DMS114 treated with DMSO at 0.1 percent for 48 hours (cell line): ENCODE results near the gene MUC4.
"Not testable (repeated sequence)": the region's sequence is repeated elsewhere in the genome, so short reads cannot be mapped to it uniquely, and the experiment has no call there.

Experiments
- DNase-seq: peaks from one replicate; lab custom pipeline; 2025; ENCODE audit not compliant: unreplicated experiment; lab: John Stamatoyannopoulos, UW

MUC4 gene

DNA sequence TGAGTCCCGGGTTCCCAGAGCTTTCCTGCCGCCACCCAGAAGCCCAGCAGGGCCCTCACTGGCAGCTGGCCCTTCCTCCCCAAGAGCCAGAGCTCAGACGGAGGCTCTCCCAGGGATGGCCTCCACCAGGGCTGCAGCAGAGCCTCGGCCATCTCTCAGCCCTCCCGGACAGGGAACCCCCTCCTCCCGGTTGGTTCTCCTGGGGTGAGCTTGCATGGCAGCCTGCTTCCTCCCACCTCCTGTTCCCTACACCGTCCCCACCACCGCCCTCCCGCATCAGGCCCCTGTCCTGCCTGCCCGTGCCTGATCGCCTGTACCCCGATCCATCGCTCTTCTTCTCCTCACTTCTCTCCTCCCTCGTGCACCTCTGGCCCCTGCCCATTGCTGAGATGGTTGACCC, 24.1 kb upstream of the MUC4 start:
- no peak for DNase-seq

GRCh38 chr3:195834675-195835583, 23.2 kb upstream of the MUC4 start:
- no peak for DNase-seq

DNA sequence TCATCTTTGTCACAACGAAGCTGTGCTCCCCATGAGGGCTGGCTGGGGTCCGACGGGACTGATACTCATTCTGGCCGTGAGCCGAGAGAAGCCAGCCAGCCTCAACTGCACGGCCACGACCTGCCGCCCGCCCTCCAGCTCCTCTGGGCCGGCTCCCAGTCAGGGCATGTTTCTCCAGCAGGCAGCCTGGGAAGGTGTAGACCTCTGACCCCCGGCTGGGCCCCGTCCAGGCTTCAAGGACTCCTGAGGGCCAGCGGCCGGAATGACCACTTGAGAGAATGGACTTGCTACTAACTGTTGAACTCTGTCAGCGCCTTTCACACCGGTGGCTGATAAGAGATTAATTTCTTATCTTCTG, 18.1 kb upstream of the MUC4 start:
- no peak for DNase-seq

GRCh38 chr3:195828762-195829161, 17.0 kb upstream of the MUC4 start:
- DNase-seq, result no peak

- no peak for DNase-seq
Measured at GRCh38 chr3:195825857-195826804, 14.4 kb upstream of the MUC4 start.

- no peak for DNase-seq
Measured at GRCh38 chr3:195825191-195825588, 13.5 kb upstream of the MUC4 start.

DNA sequence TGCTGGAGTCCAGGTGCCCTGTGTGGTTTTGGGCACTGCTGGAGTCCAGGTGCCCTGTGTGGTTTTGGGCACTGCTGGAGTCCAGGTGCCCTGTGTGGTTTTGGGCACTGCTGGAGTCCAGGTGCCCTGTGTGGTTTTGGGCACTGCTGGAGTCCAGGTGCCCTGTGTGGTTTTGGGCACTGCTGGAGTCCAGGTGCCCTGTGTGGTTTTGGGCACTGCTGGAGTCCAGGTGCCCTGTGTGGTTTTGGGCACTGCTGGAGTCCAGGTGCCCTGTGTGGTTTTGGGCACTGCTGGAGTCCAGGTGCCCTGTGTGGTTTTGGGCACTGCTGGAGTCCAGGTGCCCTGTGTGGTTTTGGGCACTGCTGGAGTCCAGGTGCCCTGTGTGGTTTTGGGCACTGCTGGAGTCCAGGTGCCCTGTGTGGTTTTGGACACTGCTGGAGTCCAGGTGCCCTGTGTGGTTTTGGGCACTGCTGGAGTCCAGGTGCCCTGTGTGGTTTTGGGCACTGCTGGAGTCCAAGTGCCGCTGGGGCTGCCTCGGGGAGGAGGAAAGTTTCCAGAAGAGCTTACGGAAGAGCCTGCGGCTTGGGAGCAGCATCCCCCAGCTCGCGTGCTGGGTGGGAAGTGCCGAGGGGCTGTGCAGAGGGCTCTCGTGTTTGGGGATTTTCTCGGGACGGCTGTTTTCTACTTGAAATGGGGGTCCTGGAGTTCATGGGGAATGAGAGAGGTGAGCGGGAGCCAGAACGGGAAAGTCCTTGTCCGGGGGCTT, 12.9 kb upstream of the MUC4 start:
- not testable (repeated sequence) for DNase-seq

DNA sequence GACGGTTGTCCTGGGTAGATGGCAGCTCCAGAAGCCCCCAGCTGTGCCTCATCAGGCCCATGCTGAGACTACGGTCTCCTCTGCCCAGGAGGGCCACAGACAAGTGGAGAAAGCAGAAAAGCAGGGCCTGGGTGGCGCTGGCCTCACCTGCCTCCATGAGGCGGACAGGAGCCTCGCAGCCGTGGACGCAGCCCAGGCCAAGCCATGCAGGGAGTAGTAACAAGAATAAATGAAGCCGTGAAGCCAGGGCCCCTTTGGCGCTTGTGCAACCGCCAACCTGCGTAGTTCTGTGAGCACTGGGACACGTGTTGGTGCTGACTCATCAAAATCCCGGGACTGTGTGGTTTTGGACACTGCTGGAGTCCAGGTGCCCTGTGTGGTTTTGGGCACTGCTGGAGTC, 12.3 kb upstream of the MUC4 start:
- no peak for DNase-seq

GRCh38 chr3:195823280-195823679, 11.6 kb upstream of the MUC4 start:
- DNase-seq, result no peak

DNA sequence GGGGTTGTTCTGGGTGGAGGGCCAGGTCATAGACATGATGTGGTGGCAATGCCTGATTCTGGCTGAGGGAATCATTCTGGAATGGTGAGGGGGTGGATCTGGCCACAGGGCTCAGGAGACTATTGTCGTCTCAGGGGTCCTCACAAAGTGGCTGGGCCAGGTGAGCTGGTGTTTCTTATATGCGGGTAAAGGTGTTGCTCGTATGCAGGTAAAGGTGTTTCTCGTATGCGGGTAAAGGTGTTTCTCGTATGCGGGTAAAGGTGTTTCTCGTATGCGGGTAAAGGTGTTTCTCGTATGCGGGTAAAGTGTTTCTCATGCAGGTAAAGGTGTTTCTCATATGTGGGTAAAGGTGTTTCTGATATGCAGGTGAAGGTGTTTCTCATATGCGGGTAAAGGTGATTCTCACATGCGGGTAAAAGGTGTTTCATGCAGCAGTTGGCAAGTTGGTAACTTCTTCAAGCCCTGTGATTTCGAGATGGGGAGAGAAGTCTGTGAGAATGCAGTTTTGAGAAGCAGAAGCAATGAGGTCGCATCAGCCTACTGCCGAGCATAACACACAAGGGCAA, 10.5 kb upstream of the MUC4 start:
- no peak for DNase-seq

DNA sequence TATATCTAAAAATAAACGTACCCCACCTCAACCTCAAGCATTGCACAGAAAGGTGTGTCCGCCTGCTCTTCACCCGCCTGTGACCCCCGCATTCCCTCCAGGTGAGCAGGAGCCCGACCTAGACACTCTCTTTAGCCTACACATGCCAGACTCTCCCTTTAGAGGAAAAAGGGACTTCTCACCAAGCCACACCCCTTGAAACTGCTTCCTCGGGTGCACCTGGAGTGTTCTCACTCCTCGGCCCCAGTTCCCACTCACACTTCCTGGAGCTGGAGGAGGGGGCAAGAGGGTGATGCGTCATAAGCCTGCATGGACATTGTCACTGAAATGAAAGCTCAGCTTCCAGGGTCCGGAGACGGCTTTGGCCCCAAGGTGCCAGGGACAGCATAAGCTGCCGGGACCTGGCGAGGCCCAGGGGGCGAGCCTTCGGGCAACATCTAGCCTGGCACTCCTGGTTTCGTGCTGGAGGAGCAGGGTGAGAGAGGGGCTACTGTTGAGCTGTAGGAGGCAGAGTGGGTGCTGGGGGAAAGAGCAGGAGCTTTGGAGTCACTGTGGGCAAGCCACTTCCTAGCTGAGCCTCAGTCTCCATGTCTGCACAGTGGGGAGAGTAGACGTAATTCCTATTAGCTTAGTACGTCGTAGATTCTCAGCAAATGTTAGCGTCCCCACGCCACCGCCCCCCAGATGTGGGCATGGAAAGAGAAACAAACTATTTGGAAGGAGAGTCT, 9.8 kb upstream of the MUC4 start:
- no peak for DNase-seq

- no peak for DNase-seq
Measured at GRCh38 chr3:195820901-195821300, 9.2 kb upstream of the MUC4 start.

DNA sequence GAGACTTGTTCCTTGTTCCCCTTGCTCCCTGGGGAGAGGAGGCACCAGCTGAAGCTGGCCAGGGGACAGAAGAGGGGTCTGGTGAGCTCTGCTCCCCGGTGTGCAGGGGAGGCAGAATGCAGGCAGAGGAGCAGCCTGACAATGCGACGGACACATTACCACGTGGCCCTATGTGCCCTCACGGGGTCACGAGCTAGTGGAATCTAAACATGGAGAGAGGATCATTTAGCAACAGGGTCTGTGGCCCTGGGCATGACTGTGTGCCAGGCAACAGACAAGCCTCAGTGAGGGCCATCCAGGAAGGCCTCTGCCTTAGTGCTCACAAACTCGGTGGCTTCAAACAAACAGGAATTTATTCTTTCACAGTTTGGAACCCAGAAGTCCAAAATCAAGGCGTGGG, 8.5 kb upstream of the MUC4 start:
- no peak for DNase-seq

DNA sequence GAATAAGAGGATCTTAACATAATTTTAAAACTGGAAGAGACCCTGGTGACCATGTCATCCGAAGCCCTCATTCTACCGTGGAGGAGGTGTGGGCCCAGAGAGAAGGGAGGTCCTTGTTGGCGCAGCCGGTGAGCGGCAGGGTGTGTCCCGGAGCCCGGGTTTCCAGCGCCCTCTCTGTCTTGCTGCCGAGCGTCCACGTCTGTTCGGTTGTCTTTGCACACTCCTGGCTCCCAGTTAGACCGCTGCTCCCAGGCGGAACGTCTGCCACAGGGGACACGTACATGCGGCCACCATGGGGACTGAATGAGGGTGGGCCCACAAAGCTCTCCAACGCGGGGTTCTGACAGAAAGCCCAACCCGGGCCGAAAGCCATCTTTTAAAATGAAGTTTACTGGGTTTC, 6.6 kb upstream of the MUC4 start:
- DNase-seq, result no peak

DNA sequence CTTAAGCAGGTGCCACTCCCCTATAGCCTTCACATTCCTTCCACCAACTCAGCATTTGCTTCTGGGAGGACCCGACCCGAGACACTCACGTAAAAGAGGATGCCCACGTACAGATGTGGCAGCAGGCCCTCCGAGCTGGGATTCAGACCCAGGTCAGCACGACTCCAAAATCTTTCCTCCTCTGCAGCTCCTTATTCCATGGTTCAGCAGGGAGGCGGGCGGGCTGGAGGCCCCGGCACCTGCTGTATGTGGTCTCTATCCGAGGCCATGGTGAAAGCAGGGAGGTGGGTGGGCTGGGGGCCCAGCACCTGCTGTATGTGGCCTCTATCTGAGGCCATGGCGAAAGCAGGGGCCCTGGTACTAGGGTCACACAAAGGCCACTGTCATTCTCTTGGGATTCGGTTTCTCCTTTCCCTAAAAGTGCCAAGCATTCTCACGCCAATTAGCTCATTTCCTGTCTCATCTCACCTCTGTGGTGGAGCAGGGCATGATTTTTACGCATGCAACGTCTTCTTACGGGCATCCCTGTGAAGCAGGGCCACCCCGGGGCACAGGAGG, 5.9 kb upstream of the MUC4 start:
- no peak for DNase-seq

DNA sequence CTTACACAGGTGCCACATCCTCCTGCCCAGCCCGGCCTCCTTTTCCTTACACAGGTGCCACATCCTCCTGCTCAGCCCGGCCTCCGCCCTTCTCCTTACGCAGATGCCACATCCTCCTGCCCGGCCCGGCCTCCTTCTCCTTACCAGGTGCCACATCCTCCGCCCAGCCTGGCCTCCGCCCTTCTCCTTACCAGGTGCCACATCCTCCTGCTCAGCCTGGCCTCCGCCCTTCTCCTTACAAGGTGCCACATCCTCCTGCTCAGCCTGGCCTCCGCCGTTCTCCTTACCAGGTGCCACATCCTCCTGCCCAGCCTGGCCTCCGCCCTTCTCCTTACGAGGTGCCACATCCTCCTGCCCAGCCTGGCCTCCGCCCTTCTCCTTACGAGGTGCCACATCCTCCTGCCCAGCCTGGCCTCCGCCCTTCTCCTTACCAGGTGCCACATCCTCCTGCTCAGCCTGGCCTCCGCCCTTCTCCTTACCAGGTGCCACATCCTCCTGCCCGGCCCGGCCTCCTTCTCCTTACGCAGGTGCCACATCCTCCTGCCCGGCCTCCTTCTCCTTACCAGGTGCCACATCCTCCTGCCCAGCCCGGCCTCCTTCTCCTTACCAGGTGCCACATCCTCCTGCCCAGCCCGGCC, 4.7 kb upstream of the MUC4 start:
- not testable (repeated sequence) for DNase-seq

GRCh38 chr3:195815169-195815771, 3.5 kb upstream of the MUC4 start:
- no peak for DNase-seq

DNA sequence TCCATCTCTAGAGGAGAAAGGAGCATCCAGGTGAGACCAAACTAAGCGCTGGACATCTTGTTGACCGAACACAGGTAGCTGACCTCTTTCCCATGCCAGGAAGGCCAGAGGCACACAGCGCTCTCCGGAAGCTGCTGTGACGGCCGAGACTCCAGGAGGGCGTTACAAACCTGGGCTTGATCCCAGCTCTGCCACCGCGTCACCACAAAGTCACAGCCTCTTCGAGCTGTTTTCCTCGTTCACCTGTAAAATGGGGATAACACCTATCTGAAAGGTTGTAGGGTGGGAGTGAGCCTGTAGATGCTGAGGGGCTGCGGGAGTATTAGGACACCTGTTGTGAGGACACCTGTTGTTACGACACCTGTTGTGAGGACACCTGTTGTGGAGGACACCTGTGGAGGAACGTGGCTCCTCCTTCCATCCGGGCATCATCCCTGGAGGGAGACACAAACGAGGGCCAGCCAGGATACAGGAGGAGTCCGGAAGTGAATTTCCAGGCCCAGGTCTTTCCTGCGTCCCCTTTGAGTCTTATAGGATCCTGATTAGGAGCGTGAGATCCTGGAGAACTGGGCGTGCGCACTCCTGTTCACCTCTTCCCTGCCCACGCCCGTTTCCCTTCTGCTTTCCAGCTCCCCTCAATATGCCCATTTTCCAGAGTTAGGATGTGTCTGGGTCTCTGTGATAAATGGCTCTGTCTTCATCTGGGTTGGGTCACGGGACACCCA, 2.3 kb upstream of the MUC4 start:
- no peak for DNase-seq
